D721Med (cell line): ENCODE results near the gene NCAM1.

Experiments
- DNase-seq: peaks from one replicate; pipeline ENCODE4 v3.0.0; 2011; ENCODE audit warnings: low spot score; ENCODE audit not compliant: insufficient read length
- FAIRE-seq: peaks from 2 replicates; lab custom pipeline; 2011; peaks lifted over from hg19 to GRCh38; lab: Jason Lieb, UNC
- TF ChIP-seq, protein P1 (sequence below): IDR thresholded peaks from 2 replicates; pipeline ENCODE4 v1.5.1; 2012; ENCODE audit warnings: mild to moderate bottlenecking, control low read depth; ENCODE audit not compliant: insufficient read depth; ENCODE audit errors: missing control alignments

The NCAM1 gene

DNA sequence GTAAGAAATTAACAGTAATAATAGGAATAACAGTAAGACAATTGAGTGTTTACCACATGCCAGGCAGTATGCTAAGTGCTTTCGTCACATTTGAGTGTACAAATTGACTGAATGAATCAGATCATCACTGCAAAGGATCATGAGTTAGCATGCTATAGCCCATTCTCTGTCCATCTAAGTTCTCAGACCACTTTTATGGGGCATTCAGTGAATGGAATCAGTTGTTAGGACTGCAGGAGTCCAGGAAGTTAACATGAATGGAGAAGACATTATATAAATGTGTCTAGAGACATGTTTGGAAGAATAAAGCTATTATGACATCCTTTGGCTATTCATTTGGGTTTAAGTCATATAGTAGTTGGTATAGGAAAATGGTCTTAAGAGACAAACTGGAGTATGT lies 59.9 kb downstream of the NCAM1 start:
- FAIRE-seq (peak; percentile 58), DNase-seq (no peak)
- TF ChIP-seq, protein P1, sequence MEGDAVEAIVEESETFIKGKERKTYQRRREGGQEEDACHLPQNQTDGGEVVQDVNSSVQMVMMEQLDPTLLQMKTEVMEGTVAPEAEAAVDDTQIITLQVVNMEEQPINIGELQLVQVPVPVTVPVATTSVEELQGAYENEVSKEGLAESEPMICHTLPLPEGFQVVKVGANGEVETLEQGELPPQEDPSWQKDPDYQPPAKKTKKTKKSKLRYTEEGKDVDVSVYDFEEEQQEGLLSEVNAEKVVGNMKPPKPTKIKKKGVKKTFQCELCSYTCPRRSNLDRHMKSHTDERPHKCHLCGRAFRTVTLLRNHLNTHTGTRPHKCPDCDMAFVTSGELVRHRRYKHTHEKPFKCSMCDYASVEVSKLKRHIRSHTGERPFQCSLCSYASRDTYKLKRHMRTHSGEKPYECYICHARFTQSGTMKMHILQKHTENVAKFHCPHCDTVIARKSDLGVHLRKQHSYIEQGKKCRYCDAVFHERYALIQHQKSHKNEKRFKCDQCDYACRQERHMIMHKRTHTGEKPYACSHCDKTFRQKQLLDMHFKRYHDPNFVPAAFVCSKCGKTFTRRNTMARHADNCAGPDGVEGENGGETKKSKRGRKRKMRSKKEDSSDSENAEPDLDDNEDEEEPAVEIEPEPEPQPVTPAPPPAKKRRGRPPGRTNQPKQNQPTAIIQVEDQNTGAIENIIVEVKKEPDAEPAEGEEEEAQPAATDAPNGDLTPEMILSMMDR = no peak

DNA sequence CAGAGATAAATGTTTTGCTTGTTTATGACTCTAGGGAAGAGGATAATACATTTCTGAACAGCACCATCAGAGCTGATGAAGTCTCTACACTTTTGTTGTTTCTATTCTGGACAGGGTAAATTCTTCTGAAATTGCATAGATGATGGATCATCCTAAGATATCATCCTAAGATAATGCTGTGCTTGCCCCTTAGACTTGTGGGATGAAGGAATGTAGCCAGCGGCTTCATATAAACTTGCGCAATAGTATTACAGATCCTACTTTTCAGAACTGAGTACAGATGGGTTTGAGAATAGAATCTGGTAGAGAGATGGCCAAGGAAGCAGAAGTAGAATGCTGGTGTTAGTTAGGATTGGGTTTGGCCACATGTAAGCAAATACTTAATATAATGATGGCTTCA lies 61.0 kb downstream of the NCAM1 start:
- TF ChIP-seq, protein P1 = no peak
- FAIRE-seq = peak; percentile 71
- no peak for DNase-seq

DNA sequence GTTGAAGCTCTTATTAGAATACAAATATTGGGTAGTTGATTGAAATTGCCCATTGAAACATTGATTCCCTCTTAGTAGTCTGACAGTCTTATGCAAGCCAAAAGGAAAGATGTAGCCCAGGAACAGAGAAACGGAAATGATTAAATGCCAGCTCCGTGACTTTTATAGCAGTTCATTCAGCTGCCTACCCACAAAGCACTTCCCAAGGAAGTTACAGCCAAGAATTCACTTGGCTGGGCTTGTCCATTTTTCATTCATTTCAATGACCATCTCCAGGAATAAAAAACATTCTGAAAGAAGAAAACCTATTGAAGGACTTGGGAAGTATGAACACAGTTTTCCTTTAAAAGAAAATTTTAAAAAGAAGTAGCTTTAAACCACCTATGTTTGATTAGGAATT lies 62.0 kb downstream of the NCAM1 start:
- DNase-seq (no peak), FAIRE-seq (no peak)
- TF ChIP-seq, protein P1 = no peak

DNA sequence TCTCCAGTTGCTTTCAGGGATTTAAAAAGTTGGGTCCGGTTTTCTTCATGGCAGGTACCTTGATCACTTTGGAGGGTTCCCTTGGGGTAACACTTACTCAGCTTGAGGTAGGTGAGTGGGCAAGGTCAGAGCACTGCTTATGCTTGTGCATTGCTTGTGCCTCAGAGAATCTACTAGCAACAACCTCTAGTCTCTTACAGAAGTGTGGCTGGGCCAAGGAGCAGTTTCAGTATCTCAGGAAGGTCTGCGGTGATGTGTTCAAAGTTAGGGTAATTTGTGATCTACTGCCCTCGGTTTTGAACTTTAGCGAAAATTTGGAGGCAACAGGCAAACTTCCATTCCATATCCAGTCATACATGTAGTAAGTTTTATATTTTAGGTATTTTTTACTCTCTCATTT lies 62.8 kb downstream of the NCAM1 start:
- FAIRE-seq = no peak
- no peak for DNase-seq
- TF ChIP-seq, protein P1 = no peak

DNA sequence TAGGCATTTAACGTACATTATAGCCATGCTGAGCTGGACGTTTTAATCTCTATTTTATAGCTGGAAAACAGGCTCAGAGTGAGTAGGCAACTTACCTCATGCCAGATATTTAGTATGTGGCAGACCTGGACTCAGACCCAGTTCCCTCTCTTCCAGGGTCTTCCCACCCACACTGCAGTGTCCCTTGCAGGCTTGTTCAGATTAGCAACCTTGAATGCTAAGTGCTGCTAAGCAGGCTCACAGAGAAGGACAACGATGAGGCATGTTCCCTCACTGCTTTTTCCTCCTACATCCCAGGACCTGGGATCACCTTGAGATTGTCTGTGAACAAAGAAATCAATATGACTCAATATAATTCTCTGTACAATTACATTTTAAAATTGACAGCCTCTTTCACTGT lies 65.6 kb downstream of the NCAM1 start:
- FAIRE-seq (no peak), DNase-seq (no peak)
- TF ChIP-seq, protein P1 = no peak

DNA sequence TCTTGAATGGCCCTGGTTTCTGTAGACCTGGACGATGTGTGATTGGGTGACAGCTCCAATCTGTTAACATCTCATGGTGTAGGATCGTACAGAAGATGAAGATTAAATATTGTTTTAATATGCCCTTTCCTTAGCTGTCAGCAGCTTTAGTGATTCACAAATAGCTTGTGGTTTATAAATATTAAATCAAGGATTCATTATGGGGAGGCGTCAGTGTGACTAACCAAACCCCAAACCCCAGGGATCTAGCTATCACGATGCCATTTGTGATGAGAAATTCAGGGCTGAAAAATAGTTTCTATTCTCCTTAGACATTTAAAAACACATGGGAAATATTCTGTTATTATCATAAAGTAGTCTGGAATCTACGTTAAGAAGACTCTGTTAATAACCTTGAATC lies 73.4 kb downstream of the NCAM1 start:
- TF ChIP-seq, protein P1 = no peak
- FAIRE-seq = no peak
- no peak for DNase-seq

DNA sequence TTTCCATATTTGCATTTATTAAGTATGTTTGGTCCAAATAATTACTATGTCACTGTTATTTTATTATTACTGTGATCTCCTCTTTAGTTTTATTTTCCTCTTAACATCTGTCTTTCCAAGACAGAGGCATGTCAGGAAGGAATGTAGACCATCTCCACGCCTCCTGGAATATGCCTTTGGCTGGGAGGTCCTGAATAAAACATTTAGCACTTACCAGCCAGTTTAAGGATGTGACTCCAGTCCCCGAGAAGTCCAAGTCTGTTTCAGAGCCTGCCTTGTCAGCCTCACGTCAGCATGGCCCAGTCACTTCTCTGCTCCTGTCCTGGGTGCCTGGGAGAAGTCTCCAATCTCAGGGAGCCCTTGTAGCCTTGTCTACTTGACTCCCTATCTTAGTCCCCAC lies 74.5 kb downstream of the NCAM1 start:
- TF ChIP-seq, protein P1 = no peak
- FAIRE-seq (no peak), DNase-seq (no peak)
